DMS79 treated with DMSO at 0.1 percent for 48 hours (cell line): ENCODE measurements around the gene OR2T5.
"Not testable (repeated sequence)": the region's sequence is repeated elsewhere in the genome, so short reads cannot be mapped to it uniquely, and the experiment has no call there.

Source experiments
- DNase-seq: peaks from one replicate; lab custom pipeline; 2025; lab: John Stamatoyannopoulos, UW

The OR2T5 gene, protein sequence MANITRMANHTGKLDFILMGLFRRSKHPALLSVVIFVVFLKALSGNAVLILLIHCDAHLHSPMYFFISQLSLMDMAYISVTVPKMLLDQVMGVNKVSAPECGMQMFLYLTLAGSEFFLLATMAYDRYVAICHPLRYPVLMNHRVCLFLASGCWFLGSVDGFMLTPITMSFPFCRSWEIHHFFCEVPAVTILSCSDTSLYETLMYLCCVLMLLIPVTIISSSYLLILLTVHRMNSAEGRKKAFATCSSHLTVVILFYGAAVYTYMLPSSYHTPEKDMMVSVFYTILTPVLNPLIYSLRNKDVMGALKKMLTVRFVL

DNA sequence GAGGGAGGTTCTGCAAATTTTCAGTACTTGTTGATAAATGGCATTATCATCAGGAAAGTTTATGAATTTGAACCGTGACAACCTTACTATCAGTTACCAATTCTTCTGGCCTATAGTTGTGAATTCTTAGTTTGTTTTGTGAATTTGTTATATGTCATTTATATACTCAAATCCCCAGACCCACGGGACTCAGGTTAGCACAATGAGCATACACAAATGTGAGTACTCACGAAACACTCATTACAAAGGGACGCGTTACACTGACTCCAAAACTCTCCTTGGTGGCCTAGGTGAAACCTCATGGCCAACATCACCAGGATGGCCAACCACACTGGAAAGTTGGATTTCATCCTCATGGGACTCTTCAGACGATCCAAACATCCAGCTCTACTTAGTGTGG, at the start of gene OR2T5:
OR2T5 (plus strand) TSS at position 301 of the 400 bp plus-strand sequence; CDS start at position 301, 0 bp downstream.
- not testable (repeated sequence) for DNase-seq

DNA sequence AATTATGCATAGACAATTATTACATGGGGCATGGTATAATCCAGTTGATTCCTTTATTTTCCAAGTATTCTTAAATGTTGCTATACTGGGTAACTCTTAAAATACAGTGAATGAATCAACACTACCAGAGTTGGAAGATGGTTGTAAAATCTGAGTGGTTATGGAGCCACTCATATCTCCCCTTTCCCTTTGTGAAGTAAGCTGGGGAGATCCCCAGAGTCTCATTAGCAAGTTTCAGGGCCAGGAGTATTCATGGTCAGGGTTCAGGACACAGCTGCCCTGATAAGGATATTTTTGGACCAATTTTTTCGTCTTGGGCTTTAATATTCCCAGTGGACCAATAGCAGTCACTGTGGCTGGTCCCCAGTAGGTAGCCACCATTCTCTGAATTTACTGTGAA, 49.7 kb upstream of the OR2T5 start:
- DNase-seq = not testable (repeated sequence)

DNA sequence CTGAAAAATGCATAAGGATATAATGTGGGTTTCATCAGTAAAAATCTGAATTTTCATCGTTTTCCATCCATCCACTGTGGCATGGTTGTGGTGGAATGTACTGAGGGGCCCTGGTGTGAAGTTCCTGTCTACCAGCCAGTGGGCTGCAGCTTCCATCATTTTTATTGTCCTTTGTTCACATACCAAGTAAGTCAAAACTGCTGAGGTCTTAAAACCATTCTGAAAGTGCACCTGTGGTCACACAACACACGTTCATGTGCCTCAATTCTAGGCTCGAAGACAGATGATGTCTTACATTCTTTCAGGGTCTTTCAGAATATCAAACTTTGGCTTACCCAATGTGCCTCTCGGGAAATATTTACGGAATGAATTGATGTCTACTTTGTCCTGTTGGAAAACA, 49.1 kb upstream of the OR2T5 start:
- not testable (repeated sequence) for DNase-seq

DNA sequence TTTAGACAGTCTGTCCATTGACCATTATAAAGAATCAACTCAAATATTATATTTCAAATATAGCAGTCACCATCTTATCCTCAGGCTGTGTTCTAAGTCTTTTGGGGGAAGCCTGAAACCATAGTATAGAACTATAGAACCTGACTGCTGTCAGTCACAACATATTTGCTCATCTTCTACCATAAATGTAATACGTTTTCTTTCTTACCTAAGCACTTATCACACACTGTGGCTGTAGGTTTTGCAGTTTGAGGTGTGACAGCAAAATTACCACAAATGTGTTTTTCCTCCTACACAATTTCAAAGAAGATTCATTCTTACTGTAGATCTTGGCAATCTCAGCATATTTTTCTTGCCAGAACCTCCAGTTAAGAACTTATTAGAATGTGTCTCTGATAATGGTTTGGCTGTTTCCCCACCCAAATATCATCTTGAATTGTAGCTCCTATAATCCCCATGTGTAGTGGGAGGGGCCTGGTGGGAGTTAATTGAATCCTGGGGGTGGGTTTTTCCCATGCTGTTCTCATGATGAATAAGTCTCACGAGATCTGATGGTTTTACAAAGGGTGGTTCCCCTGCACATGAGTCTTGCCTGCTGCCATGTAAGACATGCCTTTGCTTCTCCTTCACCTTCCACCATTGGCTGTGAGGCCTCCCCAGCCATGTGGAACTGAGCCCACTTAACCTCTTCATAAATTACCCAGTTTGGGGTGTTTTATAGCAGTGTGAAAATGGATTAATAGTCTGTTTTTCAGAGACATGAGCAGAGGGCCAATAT, 45.7 kb upstream of the OR2T5 start:
- DNase-seq = not testable (repeated sequence)

DNA sequence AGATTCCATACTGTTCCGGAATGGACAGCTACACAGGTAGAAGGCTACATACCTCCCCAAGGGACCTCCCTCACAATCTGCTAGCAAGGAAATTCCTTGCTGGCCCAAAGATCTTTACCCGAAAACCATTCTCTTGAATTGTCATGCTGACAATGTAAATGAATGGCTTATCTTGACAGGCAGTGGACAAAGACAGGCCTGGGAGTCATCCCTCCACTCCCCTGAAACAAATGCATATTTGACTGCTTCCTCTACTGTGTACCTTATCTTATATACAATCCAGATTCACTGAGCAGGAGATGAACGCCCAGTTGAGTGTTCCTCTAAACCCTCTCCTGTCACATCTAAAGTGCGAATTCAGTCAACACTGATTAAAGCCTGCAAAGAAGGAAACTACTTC, 43.8 kb upstream of the OR2T5 start:
- DNase-seq = not testable (repeated sequence)

DNA sequence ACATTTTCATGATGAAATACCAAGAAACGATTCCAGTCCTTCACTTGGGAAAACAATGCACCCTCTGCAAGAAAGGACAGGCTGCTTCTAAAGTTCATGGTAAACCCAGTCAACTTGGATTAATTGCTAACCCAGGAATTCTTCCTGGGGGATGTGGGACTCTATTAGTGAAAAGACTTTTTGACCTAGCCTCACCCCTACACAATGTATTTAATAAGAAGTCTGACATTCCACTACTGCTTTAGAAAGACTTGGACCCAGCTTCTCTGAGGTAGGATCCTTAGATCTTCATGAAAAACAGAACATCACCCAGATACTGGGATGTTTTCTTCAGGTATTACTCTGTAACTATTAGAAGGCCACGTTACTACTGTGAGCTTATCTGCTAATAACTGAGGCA, 43.0 kb upstream of the OR2T5 start, which contains the start of gene OR2T2:
OR2T2 (plus strand) TSS at position 239 of the 400 bp plus-strand sequence. CDS start 7,161 bp downstream, outside the sequence.
- not testable (repeated sequence) for DNase-seq

DNA sequence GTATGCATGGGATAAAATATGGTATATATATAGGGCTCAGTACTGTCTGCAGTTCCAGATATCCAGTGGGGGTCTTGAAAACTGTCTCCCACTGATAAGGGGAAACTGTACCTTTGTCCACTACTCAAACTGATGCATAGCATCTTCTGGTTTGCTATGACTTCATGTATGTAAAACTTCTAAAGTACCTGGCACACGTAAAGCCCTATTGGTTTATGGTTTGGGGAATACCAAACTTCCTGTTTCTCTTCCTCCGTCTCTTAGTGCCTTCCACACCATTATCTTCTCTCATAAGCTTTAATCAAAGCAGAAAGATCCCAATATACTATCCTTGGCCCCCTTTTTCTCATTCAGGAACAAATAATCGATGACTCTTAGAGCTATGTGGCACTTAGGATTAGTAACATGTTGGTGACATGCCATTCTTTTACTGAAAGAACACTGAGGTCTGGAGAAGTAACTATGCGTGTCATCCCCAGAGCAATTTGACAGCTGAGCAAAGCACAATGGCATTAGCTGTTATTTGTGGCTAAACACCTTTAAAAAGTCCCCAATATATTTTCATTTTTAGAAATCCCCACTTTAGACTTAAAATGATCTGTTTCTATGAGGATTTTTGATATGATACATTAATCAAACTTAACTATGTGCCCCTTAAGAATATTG, 39.8 kb upstream of the OR2T5 start:
- DNase-seq = not testable (repeated sequence)

DNA sequence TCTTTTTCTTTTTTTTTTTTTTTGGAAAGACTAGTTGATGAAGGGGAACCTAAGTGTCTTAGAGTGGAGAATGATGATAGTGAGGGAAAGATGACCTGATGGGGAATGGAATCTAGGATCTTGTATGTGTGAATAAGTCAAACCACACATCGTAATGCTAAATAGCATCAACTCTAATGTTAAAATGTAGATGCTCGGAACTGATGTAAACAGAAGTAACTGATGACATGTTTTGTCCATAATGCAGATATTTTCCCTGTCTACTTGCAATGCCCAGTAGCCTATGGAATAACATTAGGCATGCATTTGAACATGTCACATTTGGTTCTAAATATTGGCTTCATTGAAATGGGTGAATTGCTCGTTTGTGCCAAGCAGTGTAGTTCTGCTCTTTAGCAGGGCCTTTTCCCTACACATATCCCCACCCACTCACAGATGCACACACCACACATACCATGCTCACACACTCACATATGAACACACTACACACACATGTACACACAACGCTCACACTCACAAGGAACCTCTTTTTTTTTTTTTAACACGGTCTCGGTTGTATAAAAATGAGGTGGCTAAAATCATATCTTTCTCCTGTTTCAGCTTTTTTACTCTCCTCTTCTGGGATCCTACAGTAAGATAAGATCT, 38.4 kb upstream of the OR2T5 start:
- not testable (repeated sequence) for DNase-seq

DNA sequence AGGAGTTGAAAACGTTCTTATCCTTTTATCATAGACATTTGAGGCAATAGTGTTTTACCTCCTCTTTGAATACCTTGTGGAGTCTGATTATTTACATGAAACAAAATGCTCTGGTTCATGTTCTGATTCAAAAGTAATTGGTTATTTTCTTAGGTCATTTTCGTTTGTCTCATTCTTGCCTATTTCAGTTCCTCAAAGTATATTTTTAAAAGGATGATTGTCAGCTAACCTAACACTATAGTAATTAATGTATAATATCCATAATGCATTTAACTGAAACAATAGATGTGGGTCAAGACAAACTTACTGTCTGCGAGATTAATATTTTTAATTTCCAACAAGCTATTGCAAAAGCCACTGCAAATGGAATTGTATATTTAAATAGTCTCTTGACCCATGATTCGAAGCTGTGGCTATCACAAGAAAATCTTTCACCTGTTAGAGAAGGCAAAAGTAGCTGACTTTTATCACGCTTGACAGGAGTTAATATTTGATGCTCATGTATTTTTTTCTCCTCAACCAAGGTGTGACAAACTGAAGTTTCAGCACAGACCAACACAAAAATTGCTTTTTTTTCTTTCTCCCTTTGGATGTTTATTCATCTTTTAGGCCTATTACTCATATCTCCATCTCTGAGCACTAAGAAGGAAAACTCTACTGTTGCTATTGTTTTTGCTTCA, 37.8 kb upstream of the OR2T5 start:
- DNase-seq = not testable (repeated sequence)

DNA sequence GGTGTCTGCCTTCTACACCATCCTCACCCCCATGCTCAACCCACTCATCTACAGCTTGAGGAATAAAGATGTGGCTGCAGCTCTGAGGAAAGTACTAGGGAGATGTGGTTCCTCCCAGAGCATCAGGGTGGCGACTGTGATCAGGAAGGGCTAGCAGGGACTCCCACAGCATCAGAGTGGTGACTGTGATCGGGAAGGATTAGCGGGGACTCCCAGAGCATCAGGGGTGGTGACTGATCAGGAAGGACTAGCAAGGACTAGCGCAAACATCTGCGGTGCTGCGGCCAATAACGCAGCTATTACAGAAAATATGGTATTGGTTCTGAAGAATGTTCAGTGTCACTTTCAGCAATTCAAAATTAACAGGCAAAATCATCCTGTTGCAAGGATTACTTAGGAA, 34.8 kb upstream of the OR2T5 start:
- DNase-seq = not testable (repeated sequence)

DNA sequence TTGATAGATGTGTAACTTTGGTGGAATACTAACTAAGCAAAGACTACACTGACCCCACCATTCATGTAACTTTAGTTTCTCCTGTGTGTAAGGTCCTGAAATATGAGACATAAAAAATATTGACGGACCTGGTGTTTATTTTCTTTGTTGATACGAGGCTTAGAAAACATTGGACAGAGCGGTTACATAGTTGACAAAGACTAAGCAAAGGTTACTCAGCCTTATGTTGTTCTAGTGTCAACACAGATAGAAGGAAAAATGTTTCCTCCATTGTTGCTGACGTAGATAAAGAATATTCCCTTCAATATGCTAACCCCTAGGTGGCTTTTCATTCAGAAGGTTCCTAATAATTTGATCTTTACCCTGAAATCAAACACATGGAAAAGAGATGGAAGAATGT, 33.3 kb upstream of the OR2T5 start:
- not testable (repeated sequence) for DNase-seq

DNA sequence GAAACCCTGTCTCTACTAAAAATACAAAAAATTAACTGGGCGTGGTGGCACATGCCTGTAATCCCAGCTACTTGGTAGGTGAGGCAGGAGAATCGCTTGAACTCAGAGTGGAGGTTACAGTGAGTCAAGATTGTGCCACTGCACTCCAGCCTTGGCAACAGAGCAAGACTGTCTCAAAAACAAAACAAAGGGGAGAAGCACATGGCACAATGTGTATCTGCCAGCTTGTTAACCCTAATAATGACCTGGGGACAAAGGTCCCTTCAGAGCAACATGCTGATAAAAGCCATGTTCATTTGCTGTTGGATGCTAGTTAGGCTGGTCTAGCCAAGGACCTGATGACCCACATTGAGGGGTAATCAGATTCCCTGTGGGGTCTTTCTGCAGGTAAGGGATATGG, 31.8 kb upstream of the OR2T5 start:
- not testable (repeated sequence) for DNase-seq

DNA sequence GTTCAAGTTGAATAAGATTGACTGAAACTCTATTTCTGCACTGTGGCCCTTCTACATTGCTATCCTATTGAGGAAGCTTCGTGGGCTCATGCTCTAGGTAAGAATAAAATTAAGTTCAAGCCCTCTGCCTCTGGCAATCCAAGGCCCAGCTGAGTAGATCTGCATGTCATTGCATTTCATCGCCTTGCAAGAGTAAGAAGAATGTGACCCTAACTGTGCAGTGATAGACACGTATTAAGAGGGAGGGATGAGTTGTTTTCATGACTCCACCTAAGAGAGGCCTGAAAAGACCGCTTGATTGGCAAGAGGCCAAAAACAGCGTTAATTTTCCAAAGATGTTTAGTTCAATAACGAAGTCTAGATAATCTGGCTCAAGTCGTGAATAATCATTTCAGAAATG, 29.3 kb upstream of the OR2T5 start:
- DNase-seq = not testable (repeated sequence)

DNA sequence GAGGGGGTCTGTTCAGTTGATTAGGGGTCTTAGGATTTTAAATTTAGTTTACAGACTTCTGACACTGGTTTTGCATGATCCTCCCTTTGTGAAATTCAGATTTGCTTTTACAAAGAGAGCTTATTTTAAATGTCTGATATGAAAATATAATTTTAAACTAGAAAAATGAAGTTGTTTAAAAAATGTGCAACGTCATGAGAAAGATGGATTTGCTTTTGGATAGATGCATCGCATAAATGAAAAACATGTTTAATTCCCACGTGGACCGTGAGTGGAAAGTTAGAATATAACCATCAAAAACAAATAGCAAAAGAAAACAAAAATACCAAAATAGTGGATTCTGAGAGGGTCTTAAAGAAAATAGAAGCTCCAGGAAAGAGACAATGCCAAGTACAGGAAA, 17.2 kb upstream of the OR2T5 start:
- DNase-seq = no peak

DNA sequence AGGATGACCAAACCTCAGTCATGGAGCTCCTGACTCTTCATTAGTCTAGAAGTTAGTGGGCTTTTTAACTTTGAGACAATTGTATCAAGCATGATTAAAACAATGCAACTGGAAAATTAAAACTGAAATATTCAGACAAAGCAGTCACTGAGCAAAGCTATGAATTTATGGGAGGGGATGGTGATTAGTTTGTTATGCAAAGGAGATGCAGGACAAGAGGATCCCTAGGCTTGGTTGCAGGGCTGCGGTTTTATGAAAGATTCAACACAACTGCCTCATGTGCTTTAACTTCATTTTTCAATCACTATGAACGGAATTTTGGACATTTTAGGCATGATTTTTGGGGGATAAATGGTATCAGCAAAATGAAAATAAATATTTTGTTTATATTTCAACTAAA, 16.3 kb upstream of the OR2T5 start:
- DNase-seq = not testable (repeated sequence)

DNA sequence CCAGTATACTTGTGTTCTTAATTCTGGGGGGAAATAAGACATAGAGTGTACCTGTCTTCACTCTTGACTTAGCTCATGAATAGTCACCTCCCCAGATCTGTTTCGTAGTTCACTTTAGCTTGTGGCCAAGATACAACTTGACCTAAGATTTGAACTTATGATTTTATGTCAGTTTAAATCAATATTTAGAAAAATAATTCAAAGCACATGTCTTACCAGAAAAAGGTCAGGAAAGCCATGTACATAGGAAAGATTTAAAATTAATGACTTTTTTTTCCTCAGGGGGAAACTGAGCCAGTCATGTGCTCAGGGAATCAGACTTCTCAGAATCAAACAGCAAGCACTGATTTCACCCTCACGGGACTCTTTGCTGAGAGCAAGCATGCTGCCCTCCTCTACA, 15.3 kb upstream of the OR2T5 start, which contains the start of gene OR2T3:
OR2T3 (plus strand) TSS at position 301 of the 400 bp plus-strand sequence; CDS start at position 301, 0 bp downstream.
- not testable (repeated sequence) for DNase-seq

DNA sequence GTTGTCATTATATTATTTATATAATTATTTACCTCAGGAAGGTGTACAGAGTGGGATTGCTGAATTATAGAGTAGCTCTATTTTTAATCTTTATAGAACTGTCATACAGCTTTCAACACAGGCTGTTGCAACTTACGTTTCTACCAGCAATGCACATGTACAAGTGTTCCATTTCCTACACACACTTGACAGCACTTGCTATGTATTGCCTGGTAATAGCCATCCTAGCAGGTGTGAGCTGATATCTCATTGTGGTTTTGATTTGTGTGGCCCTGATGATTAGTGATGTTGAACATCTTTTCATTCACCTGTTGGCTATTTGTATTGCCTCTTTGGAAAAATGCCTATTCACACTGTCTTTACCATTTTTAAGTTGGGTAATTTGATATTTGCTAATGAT, 12.7 kb upstream of the OR2T5 start:
- not testable (repeated sequence) for DNase-seq

DNA sequence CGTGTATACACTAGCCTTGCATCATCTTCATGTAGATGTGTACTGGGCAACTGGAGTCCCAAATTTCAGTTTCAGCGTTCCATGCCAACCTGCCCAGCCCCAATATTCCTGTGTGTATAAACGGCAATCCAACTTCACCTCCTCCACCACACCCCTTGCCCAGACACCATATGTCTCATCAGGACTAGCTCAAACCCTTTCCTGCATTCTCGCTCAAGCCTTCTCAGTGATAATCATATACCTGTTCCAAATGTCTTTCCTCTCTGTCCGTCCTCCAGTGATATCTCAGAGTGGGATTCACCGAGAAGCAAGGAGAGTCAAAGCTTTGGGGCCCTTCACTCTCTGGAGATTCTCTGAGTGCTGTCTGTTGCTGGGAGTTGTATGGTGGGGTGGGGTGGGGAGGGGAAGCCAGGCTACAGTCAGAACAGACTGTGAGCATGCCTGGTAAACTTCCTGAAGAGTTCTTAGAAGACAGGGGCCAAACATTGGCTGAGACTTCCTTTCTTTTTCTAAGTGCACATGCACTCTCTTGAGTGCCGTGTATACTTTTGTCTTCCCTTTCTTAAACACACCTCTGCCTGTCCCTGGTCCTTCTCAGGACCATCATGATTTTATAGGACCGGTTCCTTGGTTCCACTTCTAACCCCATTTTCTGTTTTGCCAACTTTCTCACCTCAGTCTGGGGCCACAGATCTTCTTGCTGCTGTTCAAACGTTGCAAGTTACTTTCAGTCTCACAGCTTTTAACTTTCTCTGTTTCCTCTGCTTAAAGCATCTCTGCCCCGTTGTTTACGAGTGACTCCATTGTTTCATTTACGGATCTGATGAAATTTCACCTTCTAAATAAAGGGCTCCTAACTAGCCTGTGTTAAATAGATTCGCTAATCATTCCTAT, 6.5 kb upstream of the OR2T5 start:
- DNase-seq = not testable (repeated sequence)

DNA sequence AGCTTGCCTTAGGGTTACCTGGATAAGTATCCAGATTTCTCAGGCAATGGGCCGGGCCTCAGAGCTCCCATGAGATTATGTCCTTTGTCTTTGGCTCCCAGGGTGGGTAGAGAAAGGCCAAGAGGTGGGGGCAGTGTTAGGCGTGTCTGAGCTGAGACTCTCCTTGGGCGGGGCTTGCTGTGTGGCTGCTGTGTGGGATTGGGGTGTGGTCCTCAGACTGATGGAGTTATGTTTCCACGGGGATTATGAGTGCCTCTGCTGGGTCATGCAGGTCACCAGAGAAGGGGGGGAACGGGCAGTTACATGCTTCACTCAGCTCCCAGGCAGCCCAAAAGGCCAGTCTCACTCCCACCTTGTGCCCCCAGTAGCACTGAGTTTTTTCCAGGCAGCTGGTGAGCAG, 8.3 kb downstream of the OR2T5 start:
- DNase-seq = not testable (repeated sequence)
